ENCODE data around the gene ATP1B2.

ATP1B2 gene

GRCh38 chr17:7634384-7634783 lies 16.3 kb upstream of the ATP1B2 start:
- DNase-seq (ENCODE audit: low spot score) = peak; percentile 54

GRCh38 chr17:7636163-7636562 lies 14.6 kb upstream of the ATP1B2 start:
- DNase-seq (ENCODE audit: low spot score) = no peak

GRCh38 chr17:7640783-7641182 lies 9.9 kb upstream of the ATP1B2 start:
- no peak for DNase-seq (ENCODE audit: low spot score)

GRCh38 chr17:7641635-7642034 lies 9.1 kb upstream of the ATP1B2 start:
- DNase-seq (ENCODE audit: low spot score) = peak; percentile 37

- no peak for DNase-seq (ENCODE audit: low spot score)
These were observed 6.0 kb upstream of the ATP1B2 start for GRCh38 chr17:7644775-7645174.

GRCh38 chr17:7646457-7646856 lies 4.3 kb upstream of the ATP1B2 start:
- no peak for DNase-seq (ENCODE audit: low spot score)

- DNase-seq (ENCODE audit: low spot score) = peak; percentile 31
These were observed 3.7 kb upstream of the ATP1B2 start for GRCh38 chr17:7647018-7647417.

GRCh38 chr17:7651097-7651664 lies 455 bp downstream of the ATP1B2 start:
- peak; percentile 60 for DNase-seq (ENCODE audit: low spot score)

GRCh38 chr17:7651665-7652387 lies 1.1 kb downstream of the ATP1B2 start:
- peak; percentile 60 for DNase-seq (ENCODE audit: low spot score)

- DNase-seq (ENCODE audit: low spot score) = peak; percentile 51
These were observed 1.9 kb downstream of the ATP1B2 start for GRCh38 chr17:7652388-7653356.

- DNase-seq (ENCODE audit: low spot score) = peak; percentile 23
These were observed 4.3 kb downstream of the ATP1B2 start for GRCh38 chr17:7654832-7655540.

- DNase-seq (ENCODE audit: low spot score) = no peak
These were observed 4.8 kb downstream of the ATP1B2 start for GRCh38 chr17:7655541-7655840.

GRCh38 chr17:7656958-7657609 lies 6.4 kb downstream of the ATP1B2 start:
- DNase-seq (ENCODE audit: low spot score) = no peak

GRCh38 chr17:7667656-7668406 lies 17.1 kb downstream of the ATP1B2 start:
- no peak for DNase-seq (ENCODE audit: low spot score)

- DNase-seq (ENCODE audit: low spot score) = no peak
These were observed 17.8 kb downstream of the ATP1B2 start for GRCh38 chr17:7668482-7668881.

GRCh38 chr17:7673239-7673638 lies 22.5 kb downstream of the ATP1B2 start:
- peak; percentile 78 for DNase-seq (ENCODE audit: low spot score)

GRCh38 chr17:7674934-7675333 lies 24.2 kb downstream of the ATP1B2 start:
- no peak for DNase-seq (ENCODE audit: low spot score)

GRCh38 chr17:7676533-7676932 lies 25.8 kb downstream of the ATP1B2 start:
- DNase-seq (ENCODE audit: low spot score) = no peak

- DNase-seq (ENCODE audit: low spot score) = no peak
These were observed 26.8 kb downstream of the ATP1B2 start for GRCh38 chr17:7677388-7678067.

- DNase-seq (ENCODE audit: low spot score) = peak; percentile 37
These were observed 34.3 kb downstream of the ATP1B2 start for GRCh38 chr17:7684851-7685532.
